NCI-H2081 treated with DMSO at 0.1 percent for 48 hours (cell line): Measurements from ENCODE around the gene CSPG5.

Source experiments
- DNase-seq: peaks from one replicate; lab custom pipeline; 2025; lab: John Stamatoyannopoulos, UW

CSPG5 gene

DNA sequence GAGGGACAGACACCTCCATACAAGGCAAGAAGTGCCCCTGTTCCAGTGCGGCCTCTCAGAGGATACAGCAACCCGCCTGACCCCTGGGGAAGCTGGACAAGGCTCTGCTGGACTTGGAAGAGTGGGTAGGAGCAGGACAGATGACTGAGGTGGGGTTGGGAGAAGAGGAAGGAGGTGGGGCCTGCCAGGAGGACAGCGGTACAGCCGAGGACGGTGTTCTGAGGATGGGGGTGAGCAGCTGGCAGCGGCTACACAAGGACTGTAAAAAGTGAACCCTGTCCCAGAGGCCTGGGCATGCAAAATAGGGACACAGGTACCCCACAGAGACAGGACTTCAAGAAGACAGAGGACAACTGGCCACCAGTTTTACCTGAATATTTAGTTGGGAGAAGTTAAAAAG lies 41.7 kb downstream of the CSPG5 start:
- no peak for DNase-seq

DNA sequence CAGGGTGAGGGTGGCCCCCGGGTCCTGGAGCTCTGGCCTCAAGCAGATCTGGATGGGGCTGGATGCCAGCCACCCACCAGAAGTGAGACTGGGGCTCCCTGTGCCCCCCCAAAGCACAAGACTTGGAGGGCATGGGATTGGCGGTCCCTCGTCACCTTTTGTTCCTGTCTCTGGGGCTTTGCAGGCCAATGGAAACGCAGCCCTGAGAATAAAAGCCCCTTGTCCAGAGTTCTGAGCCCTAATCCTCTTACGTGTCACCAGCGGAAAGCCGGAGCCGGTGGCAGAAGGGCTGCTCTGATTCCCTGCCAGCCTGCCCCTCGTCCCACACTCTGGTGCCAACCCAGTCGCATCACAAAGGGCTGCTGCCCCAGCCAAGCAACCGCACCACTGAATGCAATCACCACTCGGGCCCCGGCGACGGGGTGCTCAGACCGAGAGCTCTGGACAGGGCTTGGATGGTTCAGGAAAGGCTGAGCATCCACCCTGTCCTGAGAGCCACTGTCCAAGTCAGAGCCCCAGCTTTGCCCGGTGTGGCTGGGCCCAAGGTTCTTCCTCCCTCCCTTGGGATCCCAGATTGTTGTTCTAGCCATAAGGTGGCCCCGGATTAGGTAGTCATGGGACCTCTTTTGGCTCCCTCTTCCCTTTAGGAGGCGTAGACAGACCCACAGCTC lies 42.3 kb downstream of the CSPG5 start:
- no peak for DNase-seq

DNA sequence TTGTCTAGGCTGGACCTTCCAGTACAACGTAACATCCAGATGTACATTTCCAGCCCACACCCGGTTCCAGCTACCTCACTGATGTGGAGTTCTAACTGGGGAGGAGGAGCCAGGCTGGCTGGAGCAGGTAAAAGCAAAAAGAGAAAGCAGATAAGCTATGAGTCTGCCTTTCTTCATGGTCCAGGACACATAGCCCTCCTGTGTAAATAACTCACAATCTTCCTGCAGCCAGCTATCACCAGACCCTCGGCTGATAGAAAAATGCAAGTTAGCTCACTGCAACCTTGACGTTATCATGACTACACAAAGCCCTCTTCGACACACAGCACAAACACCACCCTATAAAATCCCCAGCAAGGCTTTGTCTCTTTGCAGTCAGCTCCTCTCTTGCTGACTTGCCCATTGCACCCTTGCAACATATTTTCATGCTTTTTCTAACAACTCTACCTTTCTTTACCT lies 44.6 kb downstream of the CSPG5 start:
- DNase-seq: no peak

DNA sequence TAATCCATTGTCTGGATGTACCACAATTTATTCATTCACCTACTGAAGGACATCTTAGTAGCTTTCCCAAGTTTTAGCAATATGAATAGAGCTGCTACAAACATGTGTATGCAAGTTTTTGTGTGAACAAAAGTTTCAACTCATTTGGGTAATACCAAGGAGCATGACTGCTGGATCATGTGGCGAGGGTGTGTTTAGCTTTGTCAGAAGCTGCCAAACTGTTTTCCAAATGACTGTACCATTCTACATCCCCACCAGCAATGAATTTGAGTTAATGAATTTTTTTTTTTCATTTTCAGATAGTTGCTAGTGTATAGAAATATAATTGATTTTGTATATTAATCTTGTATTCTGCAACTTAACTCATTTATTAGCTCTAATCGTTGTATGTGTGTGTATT lies 45.2 kb downstream of the CSPG5 start:
- DNase-seq: no peak

- DNase-seq: no peak
These were observed 50.5 kb downstream of the CSPG5 start for GRCh38 chr3:47527952-47528725.

GRCh38 chr3:47525617-47526016 lies 53.0 kb downstream of the CSPG5 start:
- DNase-seq: no peak

DNA sequence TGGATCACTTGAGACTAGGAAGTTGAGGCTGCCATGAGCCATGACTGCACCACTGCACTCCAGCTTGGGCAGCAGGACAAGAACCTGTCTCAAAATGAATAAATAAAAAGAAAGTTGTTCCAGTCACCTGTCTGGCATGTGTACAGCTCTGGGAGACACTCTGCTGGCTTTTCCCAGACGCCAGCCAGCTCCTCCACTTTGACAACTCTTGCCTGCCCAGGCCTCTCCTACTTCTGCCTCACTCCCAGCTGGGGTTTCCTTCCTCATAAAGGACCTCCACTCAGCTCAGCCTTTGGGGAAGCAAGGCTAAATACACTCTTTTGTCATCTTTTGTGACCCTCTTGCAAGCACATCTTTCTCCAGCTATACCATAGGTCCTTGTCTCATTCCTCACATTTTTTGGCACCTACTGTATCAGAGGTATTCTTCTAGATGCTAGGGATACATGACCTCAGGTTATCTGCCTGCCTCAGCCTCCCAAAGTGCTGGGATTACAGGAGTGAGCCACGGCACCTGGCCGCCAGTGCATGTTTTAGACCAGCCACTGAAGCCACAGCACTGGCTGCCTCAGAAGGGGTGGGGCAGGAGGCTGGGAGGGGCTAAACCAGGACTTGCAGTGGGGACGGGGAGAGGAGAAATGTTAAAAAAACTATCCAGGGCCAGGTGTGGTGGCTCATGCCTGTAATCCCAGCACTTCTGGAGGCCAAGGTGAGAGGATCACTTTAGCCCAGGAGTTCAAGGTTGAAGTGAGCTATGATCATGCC lies 55.2 kb downstream of the CSPG5 start:
- no peak for DNase-seq

DNA sequence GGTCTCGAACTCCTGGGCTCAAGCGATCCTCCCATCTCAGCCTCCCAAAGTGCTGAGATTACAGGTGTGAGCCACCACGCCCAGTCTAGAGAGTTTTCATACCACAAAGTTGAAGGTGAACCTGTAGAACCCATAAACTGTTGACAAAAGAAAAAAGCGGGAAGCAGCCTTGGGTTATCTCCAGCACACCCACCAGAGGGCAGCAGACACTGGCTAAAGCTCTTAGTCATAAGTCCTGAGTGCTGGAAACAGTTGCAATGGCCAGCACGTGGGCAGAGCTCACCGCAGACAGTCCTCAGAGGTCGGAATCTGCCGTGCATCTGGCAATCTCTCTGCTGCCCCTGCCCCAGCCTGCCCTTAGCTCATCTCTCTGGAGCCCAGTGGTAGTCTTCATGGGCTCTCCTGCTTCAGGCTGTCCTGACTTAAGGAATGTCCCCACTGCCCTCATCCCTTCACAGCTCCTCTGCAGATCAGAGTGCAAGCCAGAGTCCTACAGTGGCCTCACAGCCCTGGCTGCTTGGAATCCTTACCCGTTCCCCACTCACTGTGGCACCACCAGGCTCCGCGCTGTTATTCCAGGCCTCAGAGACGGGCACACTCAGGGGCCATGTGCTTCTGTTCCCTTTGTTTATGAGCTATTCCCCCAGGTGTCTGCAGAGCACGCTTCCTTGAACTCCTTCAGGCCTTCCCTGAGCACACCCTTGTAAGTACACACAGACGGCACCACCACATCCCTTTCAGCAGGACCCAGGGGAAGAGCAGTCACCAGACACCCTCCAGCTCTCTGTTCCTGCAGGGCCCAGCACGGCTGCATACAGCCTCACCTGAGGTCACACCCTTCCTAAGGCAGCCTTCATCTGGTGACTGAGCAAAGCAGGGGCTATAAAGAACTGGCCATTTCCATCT lies 56.3 kb downstream of the CSPG5 start:
- no peak for DNase-seq

DNA sequence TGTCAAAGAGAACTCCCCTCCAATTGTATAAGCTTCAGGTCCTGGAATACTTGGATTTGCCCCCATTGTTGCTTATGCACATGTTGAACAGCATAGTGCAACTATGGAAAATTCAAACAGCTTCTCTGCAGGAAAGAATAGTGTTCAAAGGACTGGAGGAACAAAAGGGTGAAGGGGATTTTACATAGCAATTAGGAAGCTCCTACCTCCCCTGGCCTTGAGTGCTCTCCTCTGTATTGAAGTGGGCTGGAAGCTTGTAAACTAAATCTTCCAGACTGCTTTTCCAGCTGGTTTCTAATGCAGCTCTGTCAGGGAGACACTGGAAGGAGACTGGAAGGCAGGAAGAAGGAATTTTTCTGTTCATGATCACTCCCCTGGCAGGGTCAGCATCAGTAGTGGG lies 57.9 kb downstream of the CSPG5 start:
- no peak for DNase-seq

DNA sequence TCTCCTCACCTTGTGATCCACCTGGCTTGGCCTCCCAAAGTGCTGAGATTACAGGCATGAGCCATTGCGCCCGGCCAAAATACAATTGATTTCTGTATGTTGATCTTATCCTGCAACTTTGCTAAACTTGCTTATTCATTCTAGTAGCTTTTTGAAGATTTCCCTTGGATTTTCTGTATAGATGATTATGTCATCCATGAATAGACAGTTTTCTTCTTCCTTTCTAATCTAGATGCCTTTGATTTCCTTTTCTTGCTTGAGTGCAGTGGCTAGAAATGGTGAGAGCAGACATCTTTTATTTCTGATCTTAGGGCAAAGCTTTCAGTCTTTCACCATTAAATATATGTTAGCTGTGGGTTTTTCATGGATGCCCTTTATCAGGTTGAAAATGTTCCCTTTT lies 60.7 kb downstream of the CSPG5 start:
- DNase-seq: no peak

- no peak for DNase-seq
These were observed 62.8 kb downstream of the CSPG5 start for GRCh38 chr3:47515864-47516319.

- no peak for DNase-seq
These were observed 63.6 kb downstream of the CSPG5 start for GRCh38 chr3:47515100-47515499.

GRCh38 chr3:47513125-47513929 lies 65.3 kb downstream of the CSPG5 start, which contains the start of gene ELP6:
Gene ELP6 (minus strand): TSS chr3:47513712. CDS start chr3:47513590, 122 bp downstream.
- DNase-seq: peak; percentile 31

DNA sequence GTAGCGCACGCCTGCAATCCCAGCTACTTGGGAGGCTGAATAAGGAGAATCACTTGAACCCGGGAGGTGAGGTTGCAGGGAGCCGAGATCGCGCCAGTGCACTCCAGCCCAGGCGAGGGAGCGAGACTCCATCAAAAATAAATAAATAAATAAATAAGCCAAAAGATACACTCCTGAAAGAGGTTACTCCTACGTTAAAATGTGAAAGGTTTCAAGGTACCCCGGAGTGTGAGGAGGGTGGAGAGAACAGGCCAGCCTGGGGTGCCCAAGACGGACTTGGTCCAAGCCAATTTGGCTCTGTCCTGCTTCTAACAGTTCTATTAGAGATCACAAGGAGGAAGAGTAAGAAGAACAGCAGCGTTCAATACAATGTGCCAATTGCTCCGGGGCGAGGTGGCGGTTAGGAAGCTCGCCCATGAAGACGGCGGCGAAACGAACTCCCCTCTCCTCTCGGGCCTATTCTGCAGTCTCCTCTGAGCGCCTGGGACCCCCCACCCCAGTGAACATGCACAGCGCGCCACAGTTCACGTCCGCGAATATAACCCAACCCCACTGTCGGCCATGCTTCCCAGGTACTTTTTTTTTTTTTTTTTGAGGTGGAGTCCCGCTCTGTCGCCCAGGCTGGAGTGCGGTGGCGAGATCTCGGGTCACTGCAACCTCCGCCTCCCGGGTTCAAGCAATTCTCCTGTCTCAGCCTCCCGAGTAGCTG lies 66.1 kb downstream of the CSPG5 start:
- no peak for DNase-seq
